ENCODE measurements around the gene NIT1. TPM values are rescaled to one million over a fixed set of nuclear protein-coding genes. Genes with fewer than 3 reads are reported as not detected.

Gene NIT1, protein sequence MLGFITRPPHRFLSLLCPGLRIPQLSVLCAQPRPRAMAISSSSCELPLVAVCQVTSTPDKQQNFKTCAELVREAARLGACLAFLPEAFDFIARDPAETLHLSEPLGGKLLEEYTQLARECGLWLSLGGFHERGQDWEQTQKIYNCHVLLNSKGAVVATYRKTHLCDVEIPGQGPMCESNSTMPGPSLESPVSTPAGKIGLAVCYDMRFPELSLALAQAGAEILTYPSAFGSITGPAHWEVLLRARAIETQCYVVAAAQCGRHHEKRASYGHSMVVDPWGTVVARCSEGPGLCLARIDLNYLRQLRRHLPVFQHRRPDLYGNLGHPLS
- 19.7 TPM for polyA plus RNA-seq

DNA sequence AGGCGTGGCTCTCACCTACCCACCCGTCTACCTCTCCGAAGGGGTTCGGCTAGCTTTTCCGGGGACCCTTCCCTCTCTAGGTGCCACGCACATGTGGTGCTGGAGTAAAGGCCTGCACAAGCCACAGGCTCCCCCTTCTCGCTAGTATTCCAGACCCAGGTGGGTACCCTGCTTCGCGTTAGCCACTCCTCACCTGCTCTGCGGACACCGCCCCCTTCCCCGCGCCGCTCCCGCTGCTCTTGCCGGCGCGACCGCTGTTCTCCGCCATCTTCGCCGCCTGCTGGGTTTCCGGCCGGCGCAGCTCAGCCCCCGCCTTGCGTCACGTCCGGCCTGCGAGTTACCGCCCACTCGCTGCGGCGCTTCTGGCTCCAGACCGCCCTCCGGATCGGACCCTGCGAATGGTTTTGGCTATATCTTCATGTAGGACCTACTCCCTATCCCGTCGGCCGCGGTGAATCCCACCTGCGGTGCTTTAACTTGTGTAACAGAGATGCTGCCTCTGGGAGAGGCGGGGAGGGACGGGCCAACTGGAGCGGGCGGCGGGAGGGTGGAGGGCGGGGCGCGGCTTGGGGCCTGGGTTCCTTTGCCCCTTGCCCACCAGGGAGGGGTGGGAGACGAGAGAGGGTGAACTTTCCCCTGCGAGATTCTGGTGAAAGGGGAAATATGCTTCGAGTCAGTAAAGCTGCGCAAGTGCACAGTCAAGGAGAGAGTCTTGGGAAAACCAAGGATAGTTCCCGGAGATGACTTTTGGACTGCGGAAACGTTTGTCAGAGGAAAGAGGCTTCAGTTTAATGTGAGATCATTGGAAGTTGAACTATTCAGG lies at the start of gene NIT1, which contains the start of gene PFDN2:
NIT1 (plus strand) TSS at position 347 of the 823 bp plus-strand sequence; CDS start at position 419, 72 bp downstream.
PFDN2 (minus strand) TSS at position 279 of the 823 bp plus-strand sequence; CDS start at position 268, 11 bp downstream.
- H3K27ac Mint-ChIP-seq = peak within 1 kb of the TSS; percentile 86 to 96 (median 96)
- peak within 1 kb of the TSS; percentile 83 to 98 (median 94) for H3K4me3 Mint-ChIP-seq
- no peaks in the 10 kb centered on the region for H3K9me3 Mint-ChIP-seq
- H3K4me1 Mint-ChIP-seq = peaks cover 38 to 57% (median 56%) of the 10 kb centered on the region in 3 donors
- H3K27me3 Mint-ChIP-seq = no peaks in the 10 kb centered on the region
- no peaks in the 10 kb centered on the region for H3K36me3 Mint-ChIP-seq

DNA sequence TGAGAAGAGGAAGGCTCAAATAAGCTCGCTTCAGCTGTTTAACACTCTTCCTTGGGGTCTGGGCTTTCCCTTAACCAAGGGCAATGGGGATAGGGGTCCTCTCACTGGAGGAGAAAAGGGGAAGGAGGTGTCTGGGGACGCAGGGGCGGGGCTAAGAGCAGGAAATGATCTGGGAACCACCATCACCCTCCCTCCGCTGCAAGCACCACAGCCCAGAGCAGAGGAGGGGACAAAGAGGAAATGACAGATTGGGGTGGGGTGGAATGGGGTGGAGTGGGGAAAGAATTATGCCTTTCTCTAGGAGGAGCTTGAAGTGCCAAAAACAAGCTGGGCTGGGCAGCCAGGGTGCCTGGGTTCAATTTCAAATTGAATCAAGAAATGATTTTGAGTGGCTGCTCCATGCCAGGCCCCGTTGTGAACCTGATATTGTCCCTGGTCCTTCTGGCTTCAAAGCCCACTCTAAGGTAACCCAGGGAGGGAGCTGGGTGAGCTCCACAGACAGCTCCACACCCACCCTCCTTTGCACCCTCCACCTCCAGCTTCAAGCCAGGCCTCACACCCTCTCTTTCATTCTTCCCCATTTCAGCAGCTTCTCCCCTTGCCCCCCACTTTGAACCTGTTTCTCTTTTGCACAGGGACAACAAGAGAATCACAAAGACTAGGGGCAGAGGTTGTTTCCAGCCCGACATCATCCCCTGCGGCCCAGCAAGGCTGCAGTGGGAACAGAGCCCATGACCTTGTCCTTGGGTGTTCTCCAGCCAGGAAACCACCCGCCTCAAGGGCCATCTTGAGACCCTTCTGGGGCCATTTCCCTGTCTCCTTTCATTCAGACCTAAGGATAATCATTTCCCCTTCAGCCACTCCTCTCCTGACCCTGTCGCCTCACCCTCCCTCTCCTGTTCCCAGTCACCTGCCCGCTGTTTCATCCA lies 49.3 kb upstream of the NIT1 start:
- Mint-ChIP-seq H3K4me1 (peaks cover 31 to 46% (median 43%) of the 10 kb centered on the region in 3 donors), H3K4me3 (peak overlapping the region; percentile 97 to 98 (median 98)), H3K36me3 (peaks cover 5% of the 10 kb centered on the region), H3K9me3 (no peaks in the 10 kb centered on the region), H3K27ac (peak overlapping the region; percentile 97 to 100 (median 98)), H3K27me3 (no peaks in the 10 kb centered on the region)

DNA sequence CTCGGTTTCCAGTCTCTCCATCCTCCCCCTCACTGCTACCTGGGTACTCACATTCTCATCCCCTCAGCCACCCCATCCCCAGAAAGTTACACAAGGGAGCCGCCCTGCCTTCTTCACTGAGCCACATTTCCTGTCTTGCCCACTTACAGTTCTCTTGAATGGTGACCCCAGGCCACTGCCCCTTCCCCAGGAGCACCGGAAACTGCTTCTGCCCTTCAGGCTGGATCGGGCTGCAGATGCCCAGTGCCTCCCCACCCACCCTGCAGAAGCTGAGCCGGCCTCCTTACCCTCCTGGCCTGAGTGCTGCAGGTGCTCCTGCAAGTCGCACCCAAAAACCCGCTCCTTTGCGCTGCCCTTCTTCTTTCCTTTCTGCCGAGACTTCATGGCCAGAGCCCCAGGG lies 48.7 kb upstream of the NIT1 start:
- Mint-ChIP-seq H3K4me1 (peaks cover 27 to 40% (median 39%) of the 10 kb centered on the region in 3 donors), H3K4me3 (peak overlapping the region; percentile 97 to 98 (median 98)), H3K36me3 (peaks cover 5% of the 10 kb centered on the region), H3K9me3 (no peaks in the 10 kb centered on the region), H3K27me3 (no peaks in the 10 kb centered on the region), H3K27ac (peak overlapping the region; percentile 97 to 100 (median 98))

DNA sequence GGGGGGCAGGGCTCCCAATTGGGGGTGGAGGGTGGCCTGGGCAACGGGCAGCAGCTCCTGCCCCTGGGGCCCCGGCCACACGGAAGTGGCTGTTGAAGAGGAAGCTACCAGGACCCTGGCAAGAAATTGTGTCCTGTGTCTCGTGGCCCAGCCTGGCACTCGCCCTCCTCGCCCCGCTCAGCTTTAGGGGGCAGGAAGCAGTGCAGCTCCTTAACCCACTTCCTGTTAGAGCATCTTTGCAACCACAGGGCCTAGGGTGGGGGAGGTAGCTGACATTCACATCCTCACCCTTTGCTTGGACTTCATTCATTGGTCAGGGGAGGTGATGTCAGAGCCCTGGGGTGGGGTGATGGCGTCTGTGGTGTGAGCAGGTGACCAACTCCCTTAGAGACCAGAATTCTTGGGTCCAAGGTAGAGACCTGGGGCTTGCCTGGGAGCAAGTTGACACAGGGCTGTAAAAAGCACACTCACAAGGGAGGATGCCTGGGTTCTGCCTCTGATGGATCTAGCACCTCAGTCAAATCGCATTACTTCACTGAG lies 48.1 kb upstream of the NIT1 start, which contains the start of gene ARHGAP30:
ARHGAP30 (minus strand) TSS at position 161 of the 540 bp plus-strand sequence. CDS start 267 bp downstream, outside the sequence.
- Mint-ChIP-seq H3K4me3 (peak within 1 kb of the TSS; percentile 97 to 98 (median 98)), H3K27me3 (no peaks in the 10 kb centered on the region), H3K9me3 (no peaks in the 10 kb centered on the region), H3K4me1 (peaks cover 24 to 36% (median 34%) of the 10 kb centered on the region in 3 donors), H3K27ac (peak within 1 kb of the TSS; percentile 97 to 100 (median 98)), H3K36me3 (peaks cover 5% of the 10 kb centered on the region)

DNA sequence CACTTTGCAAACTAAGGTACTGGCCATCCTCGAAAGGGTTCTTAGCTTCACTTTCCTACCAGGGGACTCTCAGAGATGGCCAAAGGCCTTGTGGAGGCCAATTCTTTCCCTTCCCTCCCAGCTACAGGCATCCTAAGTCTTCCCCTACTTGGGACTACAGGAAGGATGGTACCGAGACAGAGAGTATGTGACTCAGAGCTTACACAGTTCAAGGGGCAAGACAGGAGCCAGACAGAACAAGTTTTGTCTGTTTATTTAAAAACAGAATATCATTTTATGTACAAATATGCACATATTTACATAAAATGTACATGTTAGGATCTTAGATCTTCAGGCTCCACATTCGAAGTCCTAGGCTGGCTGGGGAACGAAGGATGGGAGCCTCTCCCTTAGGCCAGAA lies 47.1 kb upstream of the NIT1 start:
- peaks cover 5% of the 10 kb centered on the region for H3K36me3 Mint-ChIP-seq
- peak overlapping the region; percentile 97 to 100 (median 98) for H3K27ac Mint-ChIP-seq
- peaks cover 24 to 34% (median 34%) of the 10 kb centered on the region in 3 donors for H3K4me1 Mint-ChIP-seq
- H3K27me3 Mint-ChIP-seq = no peaks in the 10 kb centered on the region
- no peaks in the 10 kb centered on the region for H3K9me3 Mint-ChIP-seq
- H3K4me3 Mint-ChIP-seq = no peak overlapping the region

DNA sequence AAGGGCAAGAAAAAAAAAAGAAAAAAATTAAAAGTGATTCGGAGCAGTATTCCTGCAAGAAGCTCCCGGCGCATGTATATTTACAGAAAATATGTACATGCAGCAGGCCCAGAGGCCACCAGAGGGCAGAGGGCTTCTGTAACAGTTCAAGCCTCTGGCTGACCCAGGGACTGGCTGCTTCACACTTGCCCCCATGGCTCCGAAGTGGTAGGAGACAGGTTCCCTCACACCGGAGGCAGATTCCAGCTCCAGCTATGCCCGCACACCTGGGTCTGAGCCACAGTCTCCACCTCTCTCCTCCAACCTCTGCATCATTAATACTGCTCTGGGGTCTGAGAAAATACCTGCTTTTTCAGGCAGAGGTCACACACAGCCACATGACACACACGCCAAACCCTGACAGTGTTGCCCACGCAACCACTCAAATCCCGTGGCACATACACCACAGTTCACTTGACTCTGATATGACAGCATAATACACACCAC lies 46.0 kb upstream of the NIT1 start:
- peak overlapping the region in 1 of 3 donors; percentile 98 for H3K27ac Mint-ChIP-seq
- H3K4me1 Mint-ChIP-seq = peaks cover 19 to 28% (median 27%) of the 10 kb centered on the region in 3 donors
- peaks cover 1% of the 10 kb centered on the region for H3K36me3 Mint-ChIP-seq
- no peaks in the 10 kb centered on the region for H3K9me3 Mint-ChIP-seq
- H3K4me3 Mint-ChIP-seq = peak overlapping the region in 1 of 4 donors; percentile 69
- no peaks in the 10 kb centered on the region for H3K27me3 Mint-ChIP-seq

DNA sequence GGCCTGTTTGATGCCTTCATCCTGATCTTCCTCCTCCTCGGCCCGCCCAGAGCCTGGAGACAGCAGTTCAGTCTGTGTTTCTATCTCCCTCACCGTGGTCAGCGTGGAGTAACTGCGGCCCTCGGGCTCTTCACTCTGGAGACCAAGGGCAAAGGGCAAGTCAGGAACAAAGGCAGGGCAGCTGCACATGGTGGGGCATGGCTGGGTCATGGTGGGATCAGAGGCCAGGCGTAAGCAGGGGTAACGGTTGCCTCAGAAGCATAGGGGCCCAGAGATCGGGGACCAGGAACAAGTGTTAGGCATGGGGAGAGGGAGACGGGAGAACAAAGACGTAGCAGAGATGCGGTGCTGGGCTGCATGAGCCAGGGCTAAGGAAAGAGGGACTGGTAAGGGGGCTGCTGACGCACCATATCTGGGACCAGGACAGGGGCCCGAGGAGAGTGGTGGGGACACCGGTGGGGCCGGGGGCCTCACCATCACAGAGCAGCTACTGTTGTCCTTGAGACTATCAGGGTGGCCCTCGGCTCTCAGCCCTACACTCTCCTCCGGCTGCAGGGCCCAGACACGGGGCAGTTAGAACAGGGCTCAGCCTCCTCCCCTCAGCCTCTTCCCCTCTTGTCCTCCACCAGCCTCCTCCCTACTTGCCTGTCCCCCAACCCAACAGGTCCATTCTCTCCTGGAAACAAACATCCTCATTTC lies 45.0 kb upstream of the NIT1 start:
- H3K4me1 Mint-ChIP-seq = peaks cover 16 to 20% (median 18%) of the 10 kb centered on the region in 3 donors
- H3K27ac Mint-ChIP-seq = no peak overlapping the region
- no peaks in the 10 kb centered on the region for H3K36me3 Mint-ChIP-seq
- H3K27me3 Mint-ChIP-seq = no peaks in the 10 kb centered on the region
- H3K4me3 Mint-ChIP-seq = peak overlapping the region in 1 of 4 donors; percentile 30
- no peaks in the 10 kb centered on the region for H3K9me3 Mint-ChIP-seq

DNA sequence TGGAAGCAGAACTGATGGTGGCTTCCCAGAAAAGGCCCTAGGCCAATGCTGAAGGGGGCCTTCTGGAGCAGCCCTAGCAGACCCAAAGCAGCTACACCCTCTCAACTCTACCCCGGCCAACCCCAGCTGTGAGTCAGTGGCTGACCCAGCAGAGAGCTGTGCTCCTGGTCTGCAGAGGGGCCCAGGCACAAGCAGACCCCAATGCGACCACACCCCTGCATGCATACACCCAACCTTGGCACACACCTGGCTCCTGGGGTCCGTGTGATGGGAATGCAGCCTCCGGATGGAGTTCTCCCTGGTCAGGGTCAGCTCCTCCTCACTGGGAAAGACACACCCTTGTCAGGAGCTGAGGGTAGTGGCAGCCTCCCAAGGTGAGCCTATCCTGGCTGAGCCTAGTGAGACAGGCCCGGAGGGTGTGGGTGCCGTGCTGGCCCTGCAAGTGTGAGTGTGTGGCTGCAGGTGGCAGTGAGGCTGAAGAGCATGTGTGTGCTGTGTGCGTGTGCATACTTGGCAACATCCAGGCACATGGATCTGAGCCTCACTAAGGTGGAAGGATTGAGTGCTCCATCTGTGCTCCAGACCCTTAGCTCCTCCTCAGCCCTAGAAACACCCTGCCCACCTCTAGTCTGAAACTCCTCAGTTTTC lies 44.3 kb upstream of the NIT1 start:
- Mint-ChIP-seq H3K27me3 (no peaks in the 10 kb centered on the region), H3K27ac (peak overlapping the region in 1 of 3 donors; percentile 34), H3K4me1 (peaks cover 12 to 15% (median 15%) of the 10 kb centered on the region in 3 donors), H3K9me3 (no peaks in the 10 kb centered on the region), H3K36me3 (no peaks in the 10 kb centered on the region), H3K4me3 (no peak overlapping the region)

DNA sequence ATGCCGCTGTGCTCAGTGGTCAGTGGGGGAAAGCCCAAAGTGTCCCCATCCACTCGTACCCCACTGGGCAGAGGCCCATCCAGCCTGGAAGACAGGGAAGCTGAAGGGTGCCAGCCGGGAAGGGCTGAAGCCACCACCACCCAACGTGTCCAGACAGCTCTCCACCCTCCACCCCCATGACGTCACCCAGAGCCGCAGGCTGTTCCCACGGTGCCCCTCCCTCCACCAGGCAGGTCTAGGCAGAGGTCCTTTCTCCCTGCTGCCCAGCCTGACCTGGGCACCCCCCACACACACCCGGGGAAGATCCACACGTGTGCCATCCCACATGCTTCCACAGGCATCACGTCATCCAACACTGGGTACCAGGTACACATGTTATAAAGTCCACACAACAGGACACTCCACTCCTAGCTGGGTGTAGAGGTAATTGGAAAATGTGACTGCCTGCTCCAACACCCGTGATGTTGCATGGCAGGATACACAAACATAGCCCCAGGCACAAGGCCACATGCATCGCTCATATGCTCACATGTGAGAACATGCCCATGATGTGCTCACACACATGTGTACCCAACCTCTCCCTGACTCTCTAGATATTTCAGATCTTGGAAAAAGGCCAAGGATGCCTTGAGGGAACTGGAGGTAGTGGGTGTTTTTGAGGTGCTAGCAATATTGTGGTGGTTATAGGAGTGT lies 43.1 kb upstream of the NIT1 start:
- no peaks in the 10 kb centered on the region for H3K36me3 Mint-ChIP-seq
- H3K9me3 Mint-ChIP-seq = no peaks in the 10 kb centered on the region
- no peak overlapping the region for H3K4me3 Mint-ChIP-seq
- no peak overlapping the region for H3K27ac Mint-ChIP-seq
- peaks cover 2% of the 10 kb centered on the region for H3K27me3 Mint-ChIP-seq
- H3K4me1 Mint-ChIP-seq = peaks cover 9 to 15% (median 14%) of the 10 kb centered on the region in 3 donors

DNA sequence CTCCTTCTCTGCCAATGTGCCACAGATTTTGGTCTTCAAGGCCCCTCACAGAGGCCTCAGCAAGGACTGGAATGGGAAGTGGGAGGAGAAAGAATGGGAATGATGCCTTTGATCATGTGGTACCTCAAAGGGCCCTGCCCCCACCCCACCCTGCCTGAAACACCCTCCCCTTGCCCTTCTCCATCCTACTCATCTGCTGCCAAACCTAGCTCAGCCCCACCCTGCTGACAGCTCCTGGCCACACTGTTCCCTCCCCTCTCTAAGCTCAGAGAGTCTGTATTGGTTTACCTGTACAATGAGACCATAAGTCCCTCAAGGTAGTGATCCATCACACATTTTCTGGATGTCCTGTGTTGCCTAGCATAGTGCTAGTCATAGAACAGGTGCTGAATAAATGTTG lies 41.5 kb upstream of the NIT1 start:
- H3K9me3 Mint-ChIP-seq = no peaks in the 10 kb centered on the region
- H3K27me3 Mint-ChIP-seq = peaks cover 2% of the 10 kb centered on the region
- no peaks in the 10 kb centered on the region for H3K36me3 Mint-ChIP-seq
- H3K27ac Mint-ChIP-seq = no peak overlapping the region
- no peak overlapping the region for H3K4me3 Mint-ChIP-seq
- H3K4me1 Mint-ChIP-seq = peaks cover 1 to 4% (median 4%) of the 10 kb centered on the region in 3 donors

DNA sequence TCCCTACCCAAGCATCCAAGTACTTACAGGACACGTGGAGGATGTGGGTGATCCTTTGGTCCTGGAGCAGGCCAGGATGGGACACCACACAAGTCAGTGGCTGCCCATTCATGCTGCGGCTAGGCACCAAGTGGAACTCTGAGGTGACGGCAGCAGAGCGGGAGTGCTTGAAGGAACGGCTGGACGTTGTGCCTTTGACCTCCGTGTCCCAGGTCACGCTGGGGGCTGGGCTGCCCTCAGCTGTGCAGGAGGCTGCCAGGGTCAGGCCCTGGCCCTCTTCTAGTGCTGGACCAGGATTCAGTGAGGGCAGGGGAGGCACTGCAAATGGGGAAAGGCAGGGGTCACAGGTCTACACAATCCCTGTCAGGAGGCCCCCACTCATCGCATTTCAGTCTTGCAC lies 40.5 kb upstream of the NIT1 start:
- H3K27ac Mint-ChIP-seq = no peak overlapping the region
- no peaks in the 10 kb centered on the region for H3K9me3 Mint-ChIP-seq
- H3K4me1 Mint-ChIP-seq = no peaks in the 10 kb centered on the region
- no peak overlapping the region for H3K4me3 Mint-ChIP-seq
- no peaks in the 10 kb centered on the region for H3K36me3 Mint-ChIP-seq
- peaks cover 2% of the 10 kb centered on the region for H3K27me3 Mint-ChIP-seq

DNA sequence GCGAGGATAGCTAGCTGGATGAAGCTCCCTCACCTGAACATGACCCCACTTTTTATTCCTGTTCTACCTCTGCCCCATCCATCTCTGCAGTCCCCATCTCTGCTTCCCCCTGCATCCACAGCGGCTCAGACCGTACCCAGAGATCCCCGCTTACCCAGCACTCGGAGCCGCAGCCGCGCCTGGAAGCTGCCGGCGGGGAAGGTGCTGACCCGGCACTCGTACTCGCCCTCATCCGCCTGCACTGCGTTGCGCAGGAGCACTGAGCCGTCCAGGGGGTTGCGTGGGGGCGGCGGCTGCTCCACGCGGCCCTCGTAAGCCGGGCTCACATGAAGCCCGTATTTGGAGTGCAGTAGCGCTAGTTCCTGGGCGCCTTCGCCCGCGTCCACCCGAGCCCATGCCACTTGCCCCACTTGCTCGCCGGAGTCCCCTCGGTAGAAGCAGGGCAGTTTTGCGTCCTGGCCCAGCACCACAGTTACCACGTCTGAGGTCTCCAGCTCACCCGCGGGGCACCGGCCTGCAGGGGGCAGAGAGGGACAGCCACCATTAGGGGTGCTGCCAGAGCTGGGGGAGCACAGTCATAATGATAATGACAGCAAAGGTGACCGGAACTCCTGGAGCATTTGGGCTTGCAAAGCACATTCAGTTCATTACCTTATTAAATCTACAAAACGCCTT lies 38.3 kb upstream of the NIT1 start:
- H3K4me3 Mint-ChIP-seq = no peak overlapping the region
- H3K9me3 Mint-ChIP-seq = no peaks in the 10 kb centered on the region
- H3K36me3 Mint-ChIP-seq = no peaks in the 10 kb centered on the region
- H3K27ac Mint-ChIP-seq = no peak overlapping the region
- H3K27me3 Mint-ChIP-seq = peaks cover 2% of the 10 kb centered on the region
- H3K4me1 Mint-ChIP-seq = no peaks in the 10 kb centered on the region
